GM21619 (cell line): Measurements from ENCODE around the gene DZIP1L.
A peak's percentile ranks its signal among the peaks of the same experiment; 100 is the strongest.
"Not testable (repeated sequence)": the region's sequence is repeated elsewhere in the genome, so short reads cannot be mapped to it uniquely, and the experiment has no call there.

Source experiments
- ATAC-seq: cut with Tn5 transposase; IDR thresholded peaks from one replicate; pipeline ENCODE4 v1.9.1; 2021; ENCODE audit not compliant: unreplicated experiment

DZIP1L gene

GRCh38 chr3:138114431-138114918, 933 bp downstream of the DZIP1L start:
- ATAC-seq, result no peak

DNA sequence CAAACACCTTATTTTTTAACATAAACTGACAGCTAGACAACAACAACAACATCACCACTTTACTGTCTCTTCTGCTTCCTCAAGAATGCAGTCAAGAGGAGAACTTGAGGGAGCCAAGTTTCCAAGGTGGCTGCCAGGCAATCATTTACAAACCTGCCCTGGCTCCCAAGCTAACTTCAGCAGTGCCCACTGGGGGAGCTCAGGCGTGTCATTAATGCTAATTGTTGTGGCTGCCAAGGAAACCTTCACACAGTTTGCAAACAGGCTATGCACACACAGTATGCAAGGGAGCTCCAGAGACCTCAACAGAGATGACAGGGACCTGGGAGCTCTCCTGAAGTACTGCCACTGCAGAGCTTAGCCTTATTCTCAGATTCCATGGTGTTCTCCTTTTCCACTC, 2.1 kb downstream of the DZIP1L start:
- ATAC-seq, result no peak

DNA sequence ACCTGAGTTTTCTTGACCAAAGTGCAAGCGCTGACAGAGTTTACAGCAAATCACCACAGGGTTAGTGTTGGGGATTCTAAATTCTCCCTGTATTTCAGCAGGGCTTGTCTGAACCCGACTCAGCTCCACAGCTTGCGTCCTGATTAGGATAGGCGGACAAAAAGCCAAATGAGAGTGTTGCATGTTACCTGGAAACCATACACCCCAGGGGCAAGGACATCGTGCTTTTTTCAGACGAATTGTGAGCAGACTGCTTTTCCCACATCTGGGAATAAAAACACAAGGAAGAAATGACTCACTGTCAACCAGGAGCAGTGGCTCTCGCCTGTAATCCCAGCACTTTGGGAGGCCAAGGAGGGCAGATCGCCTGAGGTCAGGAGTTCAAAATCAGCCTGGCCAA, 3.0 kb downstream of the DZIP1L start:
- no peak for ATAC-seq

- ATAC-seq, result no peak
Observed at GRCh38 chr3:138105598-138105997, 9.8 kb downstream of the DZIP1L start.

DNA sequence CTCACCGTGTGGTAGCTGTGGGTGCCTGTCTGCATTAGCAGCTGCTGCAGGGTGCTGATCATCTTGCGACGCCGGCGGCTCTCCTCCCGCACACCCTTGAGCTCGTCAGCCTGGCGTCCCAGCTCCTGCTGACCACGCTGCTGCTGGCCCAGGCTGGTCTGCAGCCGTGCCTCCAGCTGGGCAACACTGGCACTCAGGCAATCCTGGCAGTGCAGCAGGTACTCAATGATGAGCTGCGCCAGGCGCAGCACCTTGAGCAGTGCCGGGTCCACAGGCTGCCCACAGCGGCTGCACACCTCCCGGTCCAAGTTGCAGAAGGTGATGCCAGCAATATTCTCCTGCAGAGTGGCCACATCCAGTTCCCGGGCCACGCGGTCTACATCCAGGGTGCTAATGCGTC, 11.9 kb downstream of the DZIP1L start:
- ATAC-seq, result no peak

- ATAC-seq, result not testable (repeated sequence)
Observed at GRCh38 chr3:138101351-138101940, 14.0 kb downstream of the DZIP1L start.

GRCh38 chr3:138099417-138099816, 16.0 kb downstream of the DZIP1L start:
- no peak for ATAC-seq

GRCh38 chr3:138097192-138098172, 17.9 kb downstream of the DZIP1L start:
- ATAC-seq, result no peak

DNA sequence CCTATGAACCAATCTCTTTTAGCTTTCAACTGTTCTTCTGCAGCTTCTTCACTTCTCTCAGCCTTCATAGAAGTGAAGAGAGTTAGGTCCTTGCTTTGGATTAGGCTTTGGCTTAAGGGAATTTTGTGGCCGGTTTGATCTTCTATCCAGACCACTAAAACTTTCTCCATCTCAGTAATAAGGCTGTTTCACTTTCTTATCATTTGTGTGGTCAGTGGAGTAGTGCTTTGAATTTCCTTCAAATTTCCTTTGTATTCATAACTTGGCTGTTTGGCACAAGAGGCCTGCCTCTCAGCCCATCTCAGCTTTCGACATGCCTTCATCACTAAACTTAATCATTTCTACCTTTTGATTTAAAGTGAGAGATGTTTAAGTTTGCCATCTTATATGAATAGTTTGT, 21.7 kb downstream of the DZIP1L start:
- no peak for ATAC-seq

DNA sequence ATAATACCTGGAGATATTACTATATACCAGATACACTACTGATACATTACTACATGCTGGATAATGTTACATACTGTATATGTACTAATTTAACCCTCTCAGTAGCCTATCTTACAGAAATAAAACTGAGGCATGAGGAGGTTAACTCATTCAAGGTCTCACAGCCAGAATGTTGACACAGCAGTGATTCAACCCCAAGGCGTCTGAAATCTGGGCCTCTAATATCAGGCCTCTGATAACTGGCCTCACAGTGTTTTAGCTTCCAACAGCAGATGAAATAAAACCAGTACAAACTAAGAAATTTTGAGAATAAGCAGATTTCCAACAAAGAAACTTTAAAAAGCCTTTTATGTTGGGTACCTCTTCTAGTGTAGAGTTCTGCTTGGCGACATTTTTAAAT, 23.4 kb downstream of the DZIP1L start:
- no peak for ATAC-seq

DNA sequence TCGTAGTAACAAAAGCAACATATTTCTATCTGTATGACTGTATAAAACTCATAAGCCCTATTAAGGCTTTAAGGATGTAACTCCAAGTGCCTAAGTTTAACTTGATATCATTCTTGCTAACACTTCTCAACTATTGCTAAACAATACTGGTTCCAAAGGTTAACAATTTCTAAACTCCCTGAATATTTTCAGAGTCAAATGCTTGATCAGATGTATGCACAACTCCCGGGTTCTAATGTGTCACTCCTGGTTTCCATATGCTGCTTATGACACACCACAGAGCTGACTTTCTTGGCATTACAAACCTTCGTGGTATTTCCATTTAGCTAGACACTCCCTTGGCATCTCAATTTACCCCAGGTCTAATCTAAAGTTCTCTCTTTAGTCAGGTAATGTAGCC, 26.3 kb downstream of the DZIP1L start:
- ATAC-seq, result no peak

- not testable (repeated sequence) for ATAC-seq
Observed at GRCh38 chr3:138085745-138086144, 29.7 kb downstream of the DZIP1L start.

DNA sequence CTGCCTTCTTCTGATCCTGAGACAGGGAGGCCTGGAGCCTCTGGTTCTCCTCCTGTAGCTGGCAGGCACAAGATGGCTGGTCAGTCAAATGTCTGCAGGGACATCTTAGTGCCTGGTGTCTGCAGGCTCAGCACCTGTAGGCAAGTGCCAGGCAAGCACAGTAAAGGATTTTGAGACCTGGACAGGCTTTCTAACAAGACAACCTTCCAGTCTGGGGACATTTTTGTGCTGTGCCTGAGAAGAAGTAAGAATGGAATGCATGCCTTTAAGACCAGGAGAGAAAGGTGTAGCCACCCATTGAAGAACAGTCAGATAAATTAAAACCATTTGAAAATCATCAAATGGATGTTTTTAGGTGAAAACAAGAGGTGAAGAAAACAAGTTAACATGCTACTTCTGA, 31.2 kb downstream of the DZIP1L start:
- ATAC-seq, result no peak

GRCh38 chr3:138082992-138083386, 32.4 kb downstream of the DZIP1L start:
- peak; percentile 24 for ATAC-seq

DNA sequence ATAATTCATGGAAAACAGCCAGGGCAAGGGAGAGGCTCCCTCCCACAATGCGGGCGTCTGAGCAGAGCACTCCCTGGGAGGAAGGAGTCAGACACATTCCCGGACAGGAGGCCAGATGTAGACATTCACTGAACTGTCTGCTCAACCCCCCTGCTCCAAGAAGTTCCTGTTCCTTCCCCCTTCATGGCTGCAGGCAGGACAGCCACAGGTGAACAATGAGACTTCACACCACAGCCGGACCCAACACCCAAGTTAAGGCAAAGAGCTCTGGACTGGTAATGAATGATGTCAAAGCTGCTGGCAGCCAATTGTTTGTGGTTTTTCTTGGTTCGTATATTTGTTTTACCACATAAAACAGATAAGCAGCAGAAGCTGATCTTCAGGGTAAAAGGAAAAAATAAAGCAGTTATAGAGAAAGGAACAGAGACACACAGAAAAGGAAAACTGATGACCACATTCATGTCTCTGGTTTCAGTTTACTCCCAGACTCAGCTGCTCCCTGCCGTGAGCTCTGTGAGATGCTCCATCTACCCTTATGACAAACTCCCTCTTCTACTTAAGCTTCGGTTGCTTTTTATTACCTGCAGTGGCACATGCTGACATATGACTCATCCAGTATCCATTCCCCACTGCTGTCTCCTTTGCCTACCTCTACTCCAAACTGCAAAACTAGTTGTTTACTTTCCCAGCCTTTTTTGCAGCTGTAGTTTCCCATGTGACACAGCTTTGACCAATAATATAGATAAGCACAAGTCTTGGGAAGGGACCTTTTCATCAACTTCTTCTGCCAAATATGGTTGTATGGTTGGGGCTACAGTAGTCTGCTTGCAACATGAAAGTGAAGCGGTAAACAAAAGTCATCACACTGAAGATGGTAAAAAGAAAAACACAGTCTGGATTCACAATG, 33.1 kb downstream of the DZIP1L start:
- peak; percentile 59 for ATAC-seq

DNA sequence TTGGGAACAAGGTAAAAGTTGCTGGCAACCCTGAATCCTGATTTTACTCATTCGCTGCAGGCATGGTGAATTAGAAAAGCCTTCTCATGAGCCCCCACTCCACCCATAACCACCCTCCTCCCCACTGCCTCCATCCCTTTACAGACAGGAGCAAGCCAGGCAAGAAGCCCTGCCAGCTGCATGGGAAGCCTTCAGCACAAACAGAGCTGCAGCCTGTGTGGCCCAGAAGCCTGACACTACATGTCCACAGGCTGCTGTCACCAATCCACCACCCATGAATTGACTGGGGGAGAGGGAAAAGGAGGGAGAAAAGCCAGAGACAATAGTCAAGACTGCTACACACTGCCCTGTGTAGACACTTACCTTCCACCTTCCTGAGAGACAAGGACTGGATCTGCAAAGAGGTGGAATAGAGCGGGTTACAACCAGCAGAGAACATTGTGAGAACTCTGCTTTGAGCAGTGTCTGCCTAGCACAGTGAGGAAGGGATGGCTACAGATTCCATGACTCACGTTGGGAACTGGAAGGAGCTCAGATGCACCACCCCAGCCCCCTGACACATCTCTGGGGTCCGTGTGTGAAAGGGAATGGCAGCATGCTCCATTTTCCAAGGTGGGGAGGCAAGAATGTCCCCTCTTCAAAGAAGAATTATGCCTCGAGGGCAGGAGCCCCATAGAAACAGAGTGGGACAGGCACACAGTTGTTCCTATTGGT, 33.9 kb downstream of the DZIP1L start:
- ATAC-seq, result no peak

- no peak for ATAC-seq
Observed at GRCh38 chr3:138079901-138080300, 35.5 kb downstream of the DZIP1L start.

DNA sequence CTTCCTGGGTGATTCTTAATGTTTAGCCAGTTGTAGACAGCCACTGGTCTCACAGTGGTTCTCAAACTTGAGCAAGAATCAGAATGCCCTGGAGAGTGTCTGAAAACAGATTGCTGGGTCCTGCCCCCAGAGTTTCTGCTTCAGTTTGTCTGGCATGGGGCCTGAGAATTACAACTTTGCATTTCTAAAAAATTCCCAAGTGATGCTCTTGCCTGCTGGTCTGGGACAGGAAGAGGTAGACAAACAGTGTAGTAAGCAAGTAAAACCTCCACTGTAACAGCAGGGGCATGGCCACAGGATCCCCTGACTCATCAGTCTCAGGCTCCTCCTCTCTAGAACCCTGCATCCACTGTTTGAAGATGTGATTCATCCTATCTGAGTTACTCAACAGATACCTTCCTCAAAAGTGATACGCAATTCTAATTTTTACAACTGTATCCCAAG, 36.5 kb downstream of the DZIP1L start:
- no peak for ATAC-seq

DNA sequence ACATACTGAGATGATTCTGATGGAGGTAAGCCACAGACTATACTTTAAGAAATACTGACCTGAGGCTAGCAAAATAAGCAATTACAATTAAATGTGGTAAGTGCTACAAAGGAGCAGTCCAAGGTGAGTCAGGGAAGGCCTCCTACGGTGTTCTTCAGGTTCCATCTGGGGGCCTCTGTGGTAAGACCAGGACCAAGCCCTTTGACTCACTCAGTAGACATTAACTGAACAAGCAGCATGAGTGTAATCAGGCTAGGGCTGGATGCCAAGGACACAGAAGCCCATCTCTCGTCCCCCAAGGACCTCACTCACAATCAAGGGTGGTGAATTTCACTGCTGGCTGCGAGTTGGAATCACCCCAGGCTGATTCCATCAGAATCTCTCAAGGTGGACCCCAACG, 37.3 kb downstream of the DZIP1L start:
- no peak for ATAC-seq

DNA sequence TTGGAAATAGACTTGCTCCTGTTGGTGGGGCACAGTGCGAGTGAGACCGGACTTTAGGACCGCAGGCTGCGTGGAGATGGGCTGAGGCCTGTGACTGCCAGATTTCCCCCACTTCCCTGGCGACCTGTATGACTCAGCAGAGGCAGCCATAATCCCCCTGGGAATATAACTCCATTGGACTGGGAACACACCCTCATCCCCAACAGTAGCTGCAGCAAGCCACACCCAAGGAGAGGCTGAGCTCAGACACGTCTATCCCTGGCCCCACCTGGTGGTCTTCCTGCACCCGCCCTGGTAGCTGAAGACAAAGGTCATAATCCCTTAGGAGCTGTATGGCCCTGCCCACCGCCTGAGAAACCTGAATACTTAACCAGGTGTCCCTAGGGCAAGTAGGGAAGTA, 42.6 kb downstream of the DZIP1L start:
- no peak for ATAC-seq
